GM10266 (cell line): ENCODE measurements around the gene ZNF341.

Experiments
- DNase-seq: peaks from one replicate; pipeline ENCODE4 v3.0.0; 2012; ENCODE audit errors: extremely low spot score
- CTCF ChIP-seq: IDR thresholded peaks from 2 replicates; pipeline ENCODE4 v1.5.1; 2012; ENCODE audit warnings: mild to moderate bottlenecking, low read depth; ENCODE audit not compliant: control insufficient read depth, insufficient read depth; ENCODE audit errors: missing control alignments

The ZNF341 gene

GRCh38 chr20:33761698-33762250 lies 30.0 kb downstream of the ZNF341 start:
- TF ChIP-seq CTCF = no peak
- no peak for DNase-seq

DNA sequence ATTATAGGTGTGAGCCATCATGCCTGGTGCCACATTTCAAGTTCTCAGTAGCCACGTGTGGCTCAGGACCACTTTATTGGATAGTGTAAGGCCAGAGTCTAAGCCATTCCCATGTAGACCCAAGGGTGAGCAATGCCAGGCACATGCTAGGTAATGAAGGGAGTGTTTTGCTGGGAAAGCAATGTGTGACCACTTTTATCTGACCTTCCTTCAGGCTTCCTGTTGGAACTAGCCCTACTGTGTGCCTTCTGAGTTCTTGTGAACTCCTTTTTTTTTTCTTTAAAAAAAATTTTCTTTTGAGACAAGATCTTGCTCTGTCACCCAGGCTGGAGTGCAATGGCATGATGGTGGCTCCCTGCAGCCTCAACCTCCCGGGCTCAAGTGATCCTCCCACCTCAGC lies 33.3 kb downstream of the ZNF341 start:
- no peak for TF ChIP-seq CTCF
- DNase-seq = no peak

- no peak for TF ChIP-seq CTCF
- no peak for DNase-seq
Observed at GRCh38 chr20:33765592-33765991, 33.8 kb downstream of the ZNF341 start.

DNA sequence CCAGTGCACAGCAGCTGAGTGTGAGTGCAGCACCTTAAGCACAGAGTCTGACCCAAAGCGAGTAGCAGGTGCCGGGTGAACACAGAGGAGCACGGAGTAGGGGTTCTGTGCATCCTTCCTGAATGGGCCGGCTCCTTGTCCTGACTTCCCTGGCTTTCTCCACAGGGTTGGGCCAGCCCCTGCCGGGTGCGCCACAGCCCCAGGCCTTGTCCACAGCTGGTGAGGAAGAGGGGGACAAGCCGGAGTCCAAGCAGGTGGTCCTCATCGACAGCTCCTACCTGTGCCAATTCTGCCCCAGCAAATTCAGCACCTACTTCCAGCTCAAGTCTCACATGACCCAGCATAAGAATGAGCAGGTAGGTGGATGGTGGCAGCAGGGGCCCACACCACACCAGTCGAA lies 34.9 kb downstream of the ZNF341 start:
- TF ChIP-seq CTCF = no peak
- DNase-seq = no peak

DNA sequence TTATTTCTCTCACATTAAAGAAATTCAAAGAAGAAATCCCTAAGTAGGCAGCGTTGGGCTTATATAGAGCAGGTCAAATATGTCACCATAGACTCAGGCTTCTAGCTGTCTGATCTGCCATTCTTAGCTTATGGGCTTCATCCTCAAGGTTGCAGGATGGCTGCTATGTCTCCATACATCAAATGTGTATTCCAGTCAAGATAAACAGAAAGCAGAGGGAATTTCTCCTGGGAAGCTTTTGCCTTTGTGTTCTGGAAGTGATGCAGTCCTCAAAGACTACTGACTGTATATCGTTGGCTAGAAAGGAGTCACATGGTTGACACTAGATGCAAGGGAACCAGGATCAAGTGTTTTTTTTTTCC lies 36.0 kb downstream of the ZNF341 start:
- no peak for TF ChIP-seq CTCF

GRCh38 chr20:33769043-33769442 lies 37.2 kb downstream of the ZNF341 start:
- no peak for DNase-seq
- no peak for TF ChIP-seq CTCF

More for the DNA sequence above, 36.0 kb downstream of the ZNF341 start:
- no peak for DNase-seq

- no peak for DNase-seq
- peak; percentile 18 for TF ChIP-seq CTCF
Observed at GRCh38 chr20:33770005-33770404, 38.2 kb downstream of the ZNF341 start.
